NOMO-1 (cell line): ENCODE measurements around the gene LIPH.
"Not testable (repeated sequence)": the region's sequence is repeated elsewhere in the genome, so short reads cannot be mapped to it uniquely, and the experiment has no call there.

Source experiments
- DNase-seq, 2 experiments: peaks; one replicate each; lab custom pipeline; 2025; ENCODE audit not compliant: unreplicated experiment in 2 of 2; lab: John Stamatoyannopoulos, UW

LIPH gene

DNA sequence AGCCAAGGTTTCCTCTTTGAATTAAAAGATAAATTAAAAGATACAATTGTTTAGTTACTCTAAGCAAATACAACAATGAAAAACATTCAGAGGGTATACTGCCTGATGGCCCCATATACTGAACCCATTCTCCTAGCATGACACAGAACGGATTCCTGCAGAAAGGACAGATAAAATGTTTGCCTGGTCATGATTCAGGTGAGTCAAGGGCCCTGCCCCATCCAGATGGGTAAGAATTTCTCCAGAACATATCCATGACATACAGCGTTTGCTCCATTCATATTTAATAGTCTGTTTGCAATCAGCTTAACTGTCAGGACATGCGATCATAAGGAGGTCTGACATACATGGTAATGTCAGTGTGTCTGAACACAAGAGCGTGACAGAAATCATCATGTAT is 62.1 kb downstream of the LIPH start:
- no peak for DNase-seq

DNA sequence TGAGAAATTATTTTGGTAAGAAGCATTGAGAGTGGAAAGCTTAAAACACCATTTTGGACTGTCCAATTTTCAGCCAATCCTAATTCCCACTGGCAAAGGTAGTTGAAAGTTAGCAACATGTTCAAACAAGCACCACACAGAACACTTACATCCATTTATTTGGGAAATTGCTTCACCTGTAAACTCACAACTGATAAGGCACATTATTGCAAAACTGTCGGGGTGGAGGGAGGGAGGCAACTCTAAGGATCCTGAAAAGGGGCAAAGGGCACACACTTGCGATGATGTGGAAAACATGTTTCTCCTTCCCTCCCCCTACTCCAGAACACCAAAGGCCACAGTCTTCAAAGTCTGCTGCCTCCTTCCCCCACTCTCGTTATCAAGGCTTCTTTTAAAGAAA is 62.9 kb downstream of the LIPH start:
- DNase-seq = no peak

DNA sequence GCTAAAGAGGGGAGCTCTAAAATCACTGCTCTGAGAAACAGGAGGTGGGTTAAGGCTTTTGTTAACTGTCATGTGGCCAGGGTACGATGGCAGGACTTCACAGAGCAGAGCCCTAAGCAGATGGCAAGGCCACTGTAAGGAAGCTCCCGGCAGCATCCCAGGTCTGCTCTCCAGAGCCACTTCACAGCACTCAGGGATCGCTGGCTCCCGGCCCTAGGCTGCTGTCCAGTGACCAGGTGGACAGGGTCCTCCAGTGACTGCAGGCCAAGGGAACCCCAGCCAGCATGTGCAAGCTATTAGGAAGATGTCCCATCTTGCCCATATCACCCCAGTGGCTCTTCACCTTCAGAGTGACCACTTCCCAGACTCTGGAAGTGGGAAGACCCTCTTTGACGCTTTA is 63.9 kb downstream of the LIPH start:
- DNase-seq = no peak

DNA sequence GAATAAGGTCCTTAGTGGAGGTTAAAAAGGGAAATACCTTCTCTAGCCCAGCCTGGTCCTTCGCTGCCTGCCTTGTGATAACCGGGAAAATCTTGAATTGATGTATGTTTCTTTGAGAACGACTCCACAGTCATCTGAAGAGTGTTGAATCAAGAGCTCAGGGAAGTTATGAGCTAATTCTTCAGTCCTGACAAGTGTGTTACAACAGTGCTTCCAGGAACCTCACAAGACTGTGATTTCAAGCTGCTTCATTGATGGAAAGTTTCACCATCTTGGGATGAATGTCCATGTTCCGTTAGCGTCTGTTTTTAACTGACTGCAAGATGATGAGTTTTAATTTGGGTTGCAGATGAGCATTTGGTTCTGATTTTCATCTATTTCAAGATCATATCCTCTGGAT is 66.0 kb downstream of the LIPH start:
- no peak for DNase-seq

DNA sequence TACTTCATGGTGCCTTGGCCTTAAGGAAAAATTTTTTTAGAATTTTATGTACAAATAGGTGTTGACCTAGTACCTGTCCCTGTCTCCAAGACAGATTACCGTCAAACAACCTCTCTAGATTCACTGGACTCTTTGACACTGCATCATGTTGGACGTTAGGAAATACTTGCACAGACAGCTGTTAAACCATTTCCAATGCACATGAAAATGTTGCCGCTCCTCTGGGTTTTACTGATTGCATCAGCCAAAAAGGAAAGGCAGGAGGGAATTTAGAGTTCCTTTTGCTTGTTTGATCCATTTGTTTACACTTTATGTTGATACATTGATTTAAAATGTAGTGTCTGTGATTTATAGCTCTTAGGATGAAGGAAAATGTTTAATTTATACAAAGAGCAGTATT is 68.1 kb downstream of the LIPH start:
- no peak for DNase-seq

DNA sequence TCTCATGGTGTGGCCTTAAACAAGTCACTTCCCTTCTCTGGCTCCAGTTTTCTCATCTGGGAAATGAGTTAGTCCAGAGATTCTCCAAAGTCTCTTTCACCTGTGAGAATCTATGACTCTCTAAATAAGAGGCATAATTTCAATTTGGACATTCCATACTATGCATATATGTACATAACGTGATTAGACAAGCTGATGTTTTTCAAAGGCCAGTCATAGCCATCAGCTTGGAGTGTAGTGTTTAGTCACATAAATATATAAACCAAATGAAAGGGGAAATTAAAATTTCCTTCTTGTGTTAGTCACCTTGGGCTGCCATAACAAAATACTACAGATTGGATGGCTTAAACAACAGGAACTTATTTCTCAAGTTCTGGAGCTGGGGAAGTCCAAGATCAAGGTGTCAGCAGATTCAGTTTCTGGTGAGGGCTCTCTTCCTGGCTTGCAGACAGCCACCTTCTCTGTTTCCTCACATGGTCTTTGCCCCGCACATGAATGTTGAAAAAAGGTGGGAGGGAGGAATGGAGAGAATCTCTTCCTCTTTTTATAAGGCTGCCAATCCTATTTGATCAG is 72.9 kb downstream of the LIPH start:
- no peak for DNase-seq

DNA sequence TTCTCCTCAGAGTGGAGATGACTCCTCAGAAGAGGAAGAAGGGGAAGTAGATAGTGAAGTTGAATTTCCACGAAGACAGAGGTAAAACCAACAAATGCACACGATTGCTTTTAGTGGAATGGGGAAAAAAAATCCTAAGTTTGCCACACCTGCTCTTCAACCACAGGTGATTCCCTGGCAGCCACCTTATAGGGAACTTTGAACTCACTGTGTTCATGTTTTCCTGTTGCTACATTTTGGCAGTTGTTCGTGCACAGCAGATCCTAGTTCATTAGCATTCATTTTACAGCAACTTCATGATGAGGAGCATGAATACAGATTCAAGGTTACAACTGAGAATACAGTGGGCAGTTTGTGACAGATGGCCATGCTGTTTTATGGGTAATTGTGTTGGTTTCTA is 75.1 kb downstream of the LIPH start:
- DNase-seq = no peak

DNA sequence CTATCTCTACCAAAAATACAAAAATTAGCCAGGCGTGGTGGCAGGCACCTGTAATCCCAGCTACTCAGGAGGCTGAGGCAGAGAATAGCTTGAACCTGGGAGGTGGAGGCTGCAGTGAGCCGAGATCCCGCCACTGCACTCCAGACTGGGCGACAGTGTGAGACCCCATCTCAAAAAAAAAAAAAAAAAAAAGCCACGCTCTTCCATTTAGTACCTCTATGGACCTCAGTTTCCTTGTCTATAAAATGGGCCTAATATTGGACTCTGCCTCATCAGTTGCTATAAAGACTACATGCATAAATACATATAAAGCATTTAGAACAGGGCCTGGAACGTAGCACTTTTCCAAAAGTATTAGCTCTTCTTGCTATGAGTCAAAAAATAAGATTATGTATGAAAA is 77.5 kb downstream of the LIPH start:
- DNase-seq = not testable (repeated sequence)

DNA sequence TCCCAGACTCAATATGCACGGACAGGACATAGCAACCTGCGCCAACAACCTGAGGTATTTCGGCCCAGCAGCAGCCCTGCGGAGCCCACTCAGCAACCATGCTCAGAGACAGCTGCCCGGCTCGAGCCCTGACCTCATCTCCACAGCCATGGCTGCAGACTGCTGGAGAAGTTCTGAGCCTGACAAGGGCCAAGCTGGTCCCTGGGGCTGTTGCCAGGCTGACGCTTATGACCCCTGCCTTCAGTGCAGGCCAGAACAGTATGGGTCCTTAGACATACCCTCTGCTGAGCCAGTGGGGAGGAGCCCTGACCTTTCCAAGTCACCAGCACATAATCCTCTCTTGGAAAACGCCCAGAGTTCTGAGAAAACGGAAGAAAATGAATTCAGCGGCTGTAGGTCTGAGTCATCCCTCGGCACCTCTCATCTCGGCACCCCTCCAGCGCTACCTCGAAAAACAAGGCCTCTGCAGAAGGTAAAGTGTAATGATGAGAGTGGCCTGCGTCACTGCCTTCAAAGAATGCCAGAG is 79.0 kb downstream of the LIPH start:
- DNase-seq = no peak

DNA sequence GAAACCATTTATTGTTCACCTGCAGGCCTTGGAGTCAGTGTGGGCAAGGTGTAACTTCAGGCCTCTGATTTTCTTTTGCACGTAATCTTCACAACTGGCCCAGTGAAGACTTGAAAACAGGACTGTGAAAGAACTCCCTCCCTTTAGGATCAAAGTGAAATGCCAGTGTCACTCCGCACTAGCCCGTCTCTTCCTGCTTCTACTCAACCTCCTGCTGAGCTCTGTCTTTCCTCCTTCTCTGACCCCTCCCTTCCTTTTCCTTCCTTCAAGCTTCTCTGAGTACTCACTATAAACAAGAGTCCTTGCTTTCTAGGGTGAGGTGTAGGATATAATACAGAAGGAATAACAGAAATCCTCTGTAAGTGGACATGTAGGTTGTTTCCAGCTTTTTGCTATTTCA is 82.1 kb downstream of the LIPH start:
- DNase-seq = no peak

DNA sequence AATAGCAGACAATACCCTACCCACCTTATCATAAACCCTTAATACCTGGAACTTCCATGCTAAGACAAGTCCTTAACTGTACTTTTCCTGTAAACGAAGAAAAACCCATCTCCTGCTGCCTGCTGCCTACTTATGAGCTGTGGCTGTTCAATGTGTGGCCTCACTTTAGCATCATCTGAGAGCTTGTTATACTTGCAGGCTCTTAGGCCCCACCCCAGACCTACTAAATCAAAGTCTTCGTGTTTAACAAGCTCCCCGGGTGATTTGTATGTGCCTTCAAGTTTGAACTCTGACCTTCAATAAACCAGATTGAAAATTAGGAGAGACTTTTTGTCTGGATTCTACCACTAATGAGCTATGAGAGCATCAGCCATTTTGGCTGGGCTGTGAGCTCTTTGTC is 82.8 kb downstream of the LIPH start:
- DNase-seq = no peak

DNA sequence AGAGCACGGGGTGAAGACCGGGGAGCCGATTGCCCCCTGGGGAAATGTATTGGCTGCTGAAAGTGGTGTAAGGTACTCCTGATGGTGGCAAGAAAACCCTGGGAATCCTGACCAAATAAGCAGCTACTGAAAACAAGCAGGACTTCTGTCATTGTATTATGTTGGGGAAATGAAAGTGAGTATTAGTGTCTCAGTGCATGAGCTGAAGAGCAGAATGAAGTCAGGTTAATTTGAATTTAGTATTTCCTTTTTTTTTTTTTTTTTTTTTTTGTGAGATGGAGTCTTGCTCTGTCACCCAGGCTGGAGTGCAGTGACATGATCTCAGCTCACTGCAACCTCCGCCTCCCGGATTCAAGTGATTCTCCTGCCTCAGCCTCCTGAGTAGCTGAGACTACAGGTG is 86.3 kb downstream of the LIPH start:
- DNase-seq = not testable (repeated sequence)

DNA sequence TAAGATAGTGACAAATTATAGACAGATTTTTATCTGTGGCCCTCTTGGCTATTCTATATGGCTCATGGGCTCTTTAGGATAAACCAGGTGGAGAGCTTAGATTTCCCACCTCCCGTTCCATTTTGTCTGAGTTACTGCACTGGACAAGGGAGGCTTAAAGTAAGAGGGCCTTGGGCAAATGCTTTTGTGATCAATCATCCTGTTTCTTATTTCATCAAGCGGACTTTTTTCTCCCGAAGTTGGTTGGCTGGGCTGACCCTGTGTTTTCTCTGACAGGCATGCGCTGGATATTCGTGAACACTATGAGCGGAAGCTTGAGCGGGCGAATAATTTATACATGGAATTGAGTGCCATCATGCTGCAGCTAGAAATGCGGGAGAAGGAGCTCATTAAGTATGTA is 86.9 kb downstream of the LIPH start:
- no peak for DNase-seq

DNA sequence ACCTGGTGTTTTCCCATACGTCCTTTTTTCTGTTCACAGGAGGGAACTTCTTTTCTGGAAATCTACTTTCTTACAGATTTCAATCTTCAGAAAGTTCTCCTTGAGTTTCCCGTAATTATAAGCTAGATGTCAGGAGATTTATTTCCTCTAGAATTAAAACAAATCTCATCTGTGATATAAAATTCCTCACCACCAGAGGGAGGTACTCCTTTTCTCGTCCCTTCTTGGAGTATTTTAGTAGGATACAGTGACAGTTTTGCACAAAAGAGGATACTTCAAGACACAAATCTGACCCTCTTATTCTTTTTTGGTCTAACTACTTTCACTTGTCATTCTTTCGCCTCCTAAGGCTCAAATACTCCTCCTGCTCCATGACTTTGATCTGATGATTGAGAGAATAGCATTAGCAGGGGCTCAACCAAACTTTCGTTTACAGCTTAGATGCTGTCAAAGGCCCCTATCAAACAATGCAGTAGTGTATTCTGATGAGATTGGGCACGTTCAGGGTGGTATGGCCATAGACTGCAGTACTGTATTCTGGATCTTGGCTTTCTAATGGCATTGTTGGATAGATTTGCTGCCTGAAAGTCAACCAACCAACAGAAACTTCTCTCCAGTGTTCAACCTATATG is 91.6 kb downstream of the LIPH start:
- DNase-seq = no peak

DNA sequence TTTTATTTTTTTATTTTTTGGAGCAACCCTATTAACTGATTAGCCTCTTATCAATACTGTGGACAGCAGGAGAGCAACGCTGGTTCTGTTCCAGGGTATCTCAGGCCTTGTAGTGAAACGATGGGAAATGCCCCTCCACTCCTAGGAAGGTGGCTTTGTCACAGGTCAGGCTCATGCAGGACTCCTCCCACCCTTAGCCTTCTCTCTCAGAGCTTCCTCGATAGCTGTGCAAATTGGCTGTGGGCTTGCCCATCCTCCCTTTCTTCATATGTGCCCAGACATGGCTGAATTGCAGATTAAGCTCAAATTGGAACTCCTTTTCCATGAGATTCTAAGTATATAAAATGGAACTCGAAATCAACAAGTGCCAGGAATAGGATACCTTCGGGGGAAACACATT is 92.1 kb downstream of the LIPH start:
- DNase-seq = no peak

DNA sequence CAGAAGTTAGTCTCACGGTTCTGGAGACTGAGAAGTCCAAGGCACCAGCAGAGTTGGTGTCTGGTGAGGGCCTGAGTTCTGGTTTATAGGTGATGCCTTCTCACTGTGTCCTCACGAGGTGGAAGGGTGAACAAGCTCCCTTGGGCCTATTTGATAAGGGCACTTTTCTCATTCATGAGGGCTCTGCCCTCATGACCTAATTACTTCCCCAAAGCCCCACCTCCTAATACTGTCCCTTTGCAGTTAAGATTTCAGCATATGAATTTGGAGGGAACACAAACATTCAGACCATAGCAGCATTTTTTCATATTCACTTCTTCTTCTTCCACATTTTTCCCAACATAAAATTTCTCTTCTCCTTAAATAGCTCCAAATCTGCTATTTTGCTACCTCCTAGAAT is 95.0 kb downstream of the LIPH start:
- DNase-seq = peak; percentile 11 to 12
